WERI-Rb-1 (cell line): ENCODE results near the gene NUDCD2.
A peak's percentile ranks its signal among the peaks of the same experiment; 100 is the strongest.
"Not testable (repeated sequence)": the region's sequence is repeated elsewhere in the genome, so short reads cannot be mapped to it uniquely, and the experiment has no call there.

Experiments used
- DNase-seq: peaks from one replicate; pipeline ENCODE4 v3.0.0-alpha.2; 2020
- H3K27ac ChIP-seq: fragments of 250-450 bp; sonication (Bioruptor Pico); 2 replicates; pipeline ENCODE4 v1.5.1; 2020; ENCODE audit warnings: mild to moderate bottlenecking, moderate library complexity
- H3K27me3 ChIP-seq: fragments of 250-450 bp; sonication (Bioruptor Pico); 2 replicates; pipeline ENCODE4 v1.5.1; 2021; ENCODE audit warnings: mild to moderate bottlenecking, low read depth, moderate library complexity; ENCODE audit not compliant: insufficient read depth, severe bottlenecking
- H3K36me3 ChIP-seq: fragments of 250-450 bp; sonication (Bioruptor Pico); 2 replicates; pipeline ENCODE4 v1.5.1; 2020; ENCODE audit warnings: mild to moderate bottlenecking, moderate library complexity
- H3K4me3 ChIP-seq: 2 replicates; pipeline ENCODE4 v1.5.1; 2011; ENCODE audit warnings: low read depth, mild to moderate bottlenecking, control low read depth, low read length
- H3K9me3 ChIP-seq: fragments of 250-450 bp; sonication (Bioruptor Pico); 2 replicates; pipeline ENCODE4 v1.5.1; 2021; ENCODE audit warnings: mild to moderate bottlenecking, moderate library complexity; ENCODE audit not compliant: severe bottlenecking
- TF ChIP-seq, protein P1 (sequence below): IDR thresholded peaks from 2 replicates; pipeline ENCODE4 v1.5.1; 2011; ENCODE audit warnings: low read depth, mild to moderate bottlenecking, control low read depth, inconsistent platforms, low read length

Gene NUDCD2

DNA sequence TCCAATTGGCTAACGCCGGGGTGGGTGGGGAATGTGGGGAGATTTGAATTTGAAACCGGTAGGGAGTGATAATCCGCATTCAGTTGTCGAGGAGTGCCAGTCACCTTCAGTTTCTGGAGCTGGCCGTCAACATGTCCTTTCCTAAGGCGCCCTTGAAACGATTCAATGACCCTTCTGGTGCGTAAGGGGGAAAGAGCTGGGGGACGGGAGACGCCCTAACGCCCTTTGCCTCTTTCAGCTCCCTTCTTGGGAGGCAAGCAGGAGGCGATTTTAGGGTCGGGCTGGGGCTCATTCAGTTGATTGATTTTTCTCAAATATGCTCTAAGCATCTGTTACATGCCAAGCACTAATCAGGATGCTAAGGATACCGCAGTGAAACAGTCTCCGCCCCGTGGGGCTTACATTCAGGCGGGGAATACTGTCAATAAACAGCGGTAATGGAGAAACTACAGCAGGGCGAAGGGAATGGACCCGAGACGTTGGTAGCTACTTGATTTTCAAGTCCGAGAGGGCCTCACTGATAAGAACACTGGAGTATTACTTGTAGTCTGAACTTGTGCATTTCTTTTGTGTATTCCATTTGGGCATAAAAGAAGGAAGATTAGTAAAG lies 765 bp upstream of the NUDCD2 start, which contains the start of gene HMMR:
Gene HMMR, plus strand, starts transcription at position 71 of the 610 bp plus-strand sequence. Its CDS starts 61 bp downstream, at position 132.
- H3K9me3 ChIP-seq = no peaks in the 10 kb centered on the region
- DNase-seq = peak; percentile 75
- no peaks in the 10 kb centered on the region for H3K27me3 ChIP-seq
- TF ChIP-seq, protein P1, sequence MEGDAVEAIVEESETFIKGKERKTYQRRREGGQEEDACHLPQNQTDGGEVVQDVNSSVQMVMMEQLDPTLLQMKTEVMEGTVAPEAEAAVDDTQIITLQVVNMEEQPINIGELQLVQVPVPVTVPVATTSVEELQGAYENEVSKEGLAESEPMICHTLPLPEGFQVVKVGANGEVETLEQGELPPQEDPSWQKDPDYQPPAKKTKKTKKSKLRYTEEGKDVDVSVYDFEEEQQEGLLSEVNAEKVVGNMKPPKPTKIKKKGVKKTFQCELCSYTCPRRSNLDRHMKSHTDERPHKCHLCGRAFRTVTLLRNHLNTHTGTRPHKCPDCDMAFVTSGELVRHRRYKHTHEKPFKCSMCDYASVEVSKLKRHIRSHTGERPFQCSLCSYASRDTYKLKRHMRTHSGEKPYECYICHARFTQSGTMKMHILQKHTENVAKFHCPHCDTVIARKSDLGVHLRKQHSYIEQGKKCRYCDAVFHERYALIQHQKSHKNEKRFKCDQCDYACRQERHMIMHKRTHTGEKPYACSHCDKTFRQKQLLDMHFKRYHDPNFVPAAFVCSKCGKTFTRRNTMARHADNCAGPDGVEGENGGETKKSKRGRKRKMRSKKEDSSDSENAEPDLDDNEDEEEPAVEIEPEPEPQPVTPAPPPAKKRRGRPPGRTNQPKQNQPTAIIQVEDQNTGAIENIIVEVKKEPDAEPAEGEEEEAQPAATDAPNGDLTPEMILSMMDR = no peak
- peak within 1 kb of the TSS; percentile 99 for H3K27ac ChIP-seq
- peaks cover 14% of the 10 kb centered on the region for H3K36me3 ChIP-seq
- peak within 1 kb of the TSS; percentile 96 for H3K4me3 ChIP-seq

DNA sequence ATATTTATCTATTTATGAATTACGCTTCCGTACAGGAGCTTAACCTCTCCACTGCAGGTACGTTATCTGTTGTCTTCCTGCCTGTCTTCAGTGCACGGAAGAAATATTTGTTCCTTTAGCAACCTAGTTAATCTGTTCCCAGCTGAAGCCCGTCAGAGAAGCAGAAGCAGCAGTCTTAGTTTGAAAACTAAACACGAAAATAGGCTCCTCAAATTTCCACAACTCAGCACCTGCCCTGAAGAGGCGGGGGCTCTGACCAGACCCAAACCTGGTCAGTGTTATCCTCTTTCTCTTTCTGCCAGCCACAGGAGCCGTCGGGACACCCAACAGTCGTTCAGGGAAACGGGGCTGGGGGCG lies 462 bp downstream of the NUDCD2 start:
- TF ChIP-seq, protein P1 = no peak
- H3K27ac ChIP-seq = peak overlapping the region; percentile 99
- no peaks in the 10 kb centered on the region for H3K27me3 ChIP-seq
- peak overlapping the region; percentile 78 for H3K4me3 ChIP-seq
- H3K36me3 ChIP-seq = peaks cover 19% of the 10 kb centered on the region
- DNase-seq = no peak
- no peaks in the 10 kb centered on the region for H3K9me3 ChIP-seq

DNA sequence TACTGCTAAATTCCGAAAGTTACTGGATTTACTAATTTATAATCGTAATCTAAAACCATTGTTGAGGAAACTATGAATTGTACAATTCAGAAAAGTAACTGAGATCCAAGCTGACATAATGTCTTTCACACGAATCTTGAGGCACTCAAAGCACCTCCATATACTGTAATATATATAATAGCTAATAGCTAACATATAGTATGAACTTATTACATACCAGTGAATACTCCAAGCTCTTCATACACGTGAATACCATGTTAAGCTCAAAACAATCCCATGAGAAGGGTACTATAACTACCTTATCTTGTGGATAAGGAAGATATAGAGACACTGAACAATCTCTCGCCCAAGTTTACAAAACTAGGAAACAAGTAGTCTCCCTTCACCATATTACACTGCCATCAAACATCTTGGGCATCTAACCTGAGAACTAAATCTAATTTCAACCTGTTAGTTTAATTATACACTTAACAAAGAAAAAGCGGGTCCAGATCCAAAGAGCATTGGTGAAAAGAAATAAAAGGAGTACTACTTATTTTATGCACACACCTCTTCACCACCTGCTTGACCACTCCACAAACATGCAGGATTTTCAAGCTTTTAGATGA lies 1.0 kb downstream of the NUDCD2 start:
- no peak for DNase-seq
- TF ChIP-seq, protein P1 = no peak
- H3K27me3 ChIP-seq = no peaks in the 10 kb centered on the region
- H3K36me3 ChIP-seq = peaks cover 20% of the 10 kb centered on the region
- no peaks in the 10 kb centered on the region for H3K9me3 ChIP-seq
- peak overlapping the region; percentile 99 for H3K27ac ChIP-seq
- peak overlapping the region; percentile 78 for H3K4me3 ChIP-seq

DNA sequence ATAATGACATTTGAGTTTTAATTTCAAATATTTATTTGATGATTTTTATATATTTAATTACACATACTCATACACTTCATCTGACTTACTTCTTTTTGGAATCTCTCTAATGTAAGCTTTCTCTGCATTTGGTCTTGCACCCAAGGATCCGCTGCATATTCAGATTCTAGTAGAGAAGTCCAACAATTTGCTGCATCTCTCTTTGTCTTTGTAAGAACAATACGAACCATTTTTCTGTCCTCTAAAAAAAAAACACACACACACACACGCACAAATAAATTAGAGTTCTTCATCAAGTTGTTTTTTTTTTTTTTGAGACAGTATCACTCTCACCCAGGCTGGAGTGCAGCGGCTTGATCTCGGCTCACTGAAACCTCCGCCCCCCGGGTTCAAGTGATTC lies 3.1 kb downstream of the NUDCD2 start:
- no peak for DNase-seq
- TF ChIP-seq, protein P1 = no peak
- Histone ChIP-seq H3K9me3 (no peaks in the 10 kb centered on the region), H3K27me3 (no peaks in the 10 kb centered on the region), H3K36me3 (peaks cover 39% of the 10 kb centered on the region), H3K4me3 (no peak overlapping the region), H3K27ac (no peak overlapping the region)

DNA sequence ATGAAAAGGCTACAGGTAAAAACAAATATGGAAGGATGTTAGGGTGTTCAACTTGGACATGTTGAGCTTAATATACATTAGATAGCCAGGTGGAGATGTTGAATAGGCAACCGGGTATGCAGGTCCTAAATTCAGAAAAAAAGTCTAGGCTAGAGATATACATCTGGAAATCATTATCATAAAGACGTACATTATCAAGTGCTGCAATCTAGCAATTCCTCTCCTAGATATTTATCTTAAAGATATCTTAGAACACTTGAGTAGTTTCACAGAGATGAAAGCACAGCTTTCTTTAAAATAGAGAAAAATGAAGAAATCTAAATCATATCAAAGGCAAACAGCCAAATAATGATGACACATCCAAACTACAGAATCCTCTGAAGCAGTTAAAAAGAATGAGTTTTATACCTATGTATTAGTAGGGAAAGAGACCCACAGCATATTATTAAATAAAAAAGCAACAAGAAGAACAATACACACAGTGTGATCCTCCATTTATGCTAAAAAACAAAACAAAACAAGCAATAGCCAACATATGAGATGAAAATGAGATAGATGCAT lies 3.8 kb downstream of the NUDCD2 start:
- TF ChIP-seq, protein P1 = no peak
- Histone ChIP-seq H3K27ac (no peak overlapping the region), H3K27me3 (no peaks in the 10 kb centered on the region), H3K4me3 (no peak overlapping the region), H3K9me3 (no peaks in the 10 kb centered on the region), H3K36me3 (peaks cover 42% of the 10 kb centered on the region)
- no peak for DNase-seq

DNA sequence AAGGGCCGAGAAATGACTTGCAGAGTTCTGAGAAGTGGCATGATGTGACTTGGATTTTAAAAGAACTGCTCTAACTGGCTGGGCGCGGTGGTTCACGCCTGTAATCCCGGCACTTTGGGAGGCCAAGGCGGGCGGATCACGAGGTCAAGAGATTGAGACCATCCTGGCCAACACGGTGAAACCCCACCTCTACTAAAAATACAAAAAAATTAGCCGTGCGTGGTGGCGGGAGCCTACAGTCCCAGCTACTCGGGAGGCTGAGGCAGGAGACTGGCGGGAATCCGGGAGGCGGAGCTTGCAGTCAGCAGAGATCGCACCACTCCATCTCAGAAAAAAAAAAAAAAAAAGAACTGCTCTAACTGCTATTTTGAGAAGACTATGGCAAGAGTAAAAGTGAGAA lies 4.5 kb downstream of the NUDCD2 start:
- H3K9me3 ChIP-seq, H3K27me3 ChIP-seq, DNase-seq, H3K27ac ChIP-seq, H3K4me3 ChIP-seq: not testable (repeated sequence)
- peaks cover 49% of the 10 kb centered on the region for H3K36me3 ChIP-seq
